HG03280 (cell line): ENCODE measurements around the gene ZNF500.
"Not testable (repeated sequence)": the region's sequence is repeated elsewhere in the genome, so short reads cannot be mapped to it uniquely, and the experiment has no call there.

Source experiments
- ATAC-seq: cut with Tn5 transposase; IDR thresholded peaks from one replicate; pipeline ENCODE4 v1.9.1; 2021; ENCODE audit warnings: mild to moderate bottlenecking, moderate library complexity; ENCODE audit not compliant: unreplicated experiment

ZNF500 gene

GRCh38 chr16:4796982-4797804, 30.2 kb upstream of the ZNF500 start:
- ATAC-seq = no peak

GRCh38 chr16:4795828-4796572, 29.0 kb upstream of the ZNF500 start:
- ATAC-seq = no peak

GRCh38 chr16:4795181-4795827, 28.3 kb upstream of the ZNF500 start, which contains the start of gene SMIM22:
Gene SMIM22 (plus strand): TSS chr16:4795369. CDS start chr16:4795735, 366 bp downstream.
- no peak for ATAC-seq

- no peak for ATAC-seq
Observed at GRCh38 chr16:4792951-4793513, 26.1 kb upstream of the ZNF500 start.

- no peak for ATAC-seq
Observed at GRCh38 chr16:4790871-4791270, 23.9 kb upstream of the ZNF500 start.

GRCh38 chr16:4790261-4790660, 23.3 kb upstream of the ZNF500 start:
- no peak for ATAC-seq

- ATAC-seq = no peak
Observed at GRCh38 chr16:4788910-4789309, 21.9 kb upstream of the ZNF500 start.

GRCh38 chr16:4788489-4788889, 21.5 kb upstream of the ZNF500 start:
- no peak for ATAC-seq

GRCh38 chr16:4787627-4788482, 20.9 kb upstream of the ZNF500 start, which contains the start of gene SEPTIN12:
Gene SEPTIN12 (minus strand): TSS chr16:4788345. CDS start chr16:4787645, 700 bp downstream.
- ATAC-seq = no peak

GRCh38 chr16:4787068-4787467, 20.1 kb upstream of the ZNF500 start:
- ATAC-seq = no peak

- ATAC-seq = no peak
Observed at GRCh38 chr16:4785758-4786433, 18.9 kb upstream of the ZNF500 start.

- not testable (repeated sequence) for ATAC-seq
Observed at GRCh38 chr16:4784444-4784987, 17.6 kb upstream of the ZNF500 start.

GRCh38 chr16:4783951-4784336, 17.0 kb upstream of the ZNF500 start:
- ATAC-seq = no peak

GRCh38 chr16:4783251-4783950, 16.4 kb upstream of the ZNF500 start:
- ATAC-seq = no peak

GRCh38 chr16:4780235-4780634, 13.3 kb upstream of the ZNF500 start:
- ATAC-seq = no peak

GRCh38 chr16:4778050-4778392, 11.1 kb upstream of the ZNF500 start:
- no peak for ATAC-seq

GRCh38 chr16:4777339-4778049, 10.5 kb upstream of the ZNF500 start:
- ATAC-seq = no peak

GRCh38 chr16:4776141-4776705, 9.3 kb upstream of the ZNF500 start:
- ATAC-seq = no peak
